Parathyroid adenoma (tissue), 2 donors: Measurements from ENCODE around the gene CSMD2.

Experiments used
- H2AFZ ChIP-seq: fragments of 300-600 bp; sonication (generic); one replicate; pipeline ENCODE4 v1.7.0; 2017; ENCODE audit warnings: antibody characterized with exemption, mild to moderate bottlenecking
- H3K27ac ChIP-seq: fragments of 300-600 bp; sonication (generic); one replicate; pipeline ENCODE4 v1.7.0; 2017
- H3K27me3 ChIP-seq: fragments of 300-600 bp; sonication (generic); one replicate; pipeline ENCODE4 v1.7.0; 2017; ENCODE audit warnings: low read length; ENCODE audit not compliant: control insufficient read depth, insufficient read depth
- H3K36me3 ChIP-seq: fragments of 300-600 bp; sonication (generic); one replicate; pipeline ENCODE4 v1.7.0; 2017; ENCODE audit warnings: low read length; ENCODE audit not compliant: control insufficient read depth, insufficient read depth
- H3K4me1 ChIP-seq: fragments of 300-600 bp; sonication (generic); one replicate; pipeline ENCODE4 v1.7.0; 2017; ENCODE audit warnings: control low read depth
- H3K4me2 ChIP-seq: fragments of 300-600 bp; sonication (generic); one replicate; pipeline ENCODE4 v1.7.0; 2017; ENCODE audit warnings: low read length
- H3K4me3 ChIP-seq: fragments of 300-600 bp; sonication (generic); one replicate; pipeline ENCODE4 v1.7.0; 2017; ENCODE audit warnings: low read depth, low read length
- H3K79me2 ChIP-seq: fragments of 300-600 bp; sonication (generic); one replicate; pipeline ENCODE4 v1.7.0; 2017; ENCODE audit warnings: control low read depth
- H3K9ac ChIP-seq: fragments of 300-600 bp; sonication (generic); one replicate; pipeline ENCODE4 v1.7.0; 2017; ENCODE audit warnings: mild to moderate bottlenecking
- H3K9me3 ChIP-seq: fragments of 300-600 bp; sonication (generic); one replicate; pipeline ENCODE4 v1.7.0; 2017; ENCODE audit warnings: low read length; ENCODE audit not compliant: control insufficient read depth
- CTCF ChIP-seq: fragments of 300-600 bp; sonication (generic); IDR thresholded peaks from one replicate; pipeline ENCODE4 v1.7.0; 2017; ENCODE audit warnings: antibody characterized with exemption, mild to moderate bottlenecking
- donor health status: primary hyperparathyroidism.

The CSMD2 gene

GRCh38 chr1:34055818-34056217 lies 109.2 kb downstream of the CSMD2 start:
- H3K4me2 ChIP-seq, result no peak overlapping the region
- no peak overlapping the region for H3K27ac ChIP-seq
- no peak for TF ChIP-seq CTCF
- H3K36me3 ChIP-seq, result no peaks in the 10 kb centered on the region
- H3K4me1 ChIP-seq, result no peaks in the 10 kb centered on the region
- no peak overlapping the region for H3K4me3 ChIP-seq
- no peaks in the 10 kb centered on the region for H3K27me3 ChIP-seq
- H3K79me2 ChIP-seq, result no peaks in the 10 kb centered on the region
- H3K9me3 ChIP-seq, result no peaks in the 10 kb centered on the region
- H3K9ac ChIP-seq, result no peak overlapping the region
- no peak overlapping the region for H2AFZ ChIP-seq

- no peak overlapping the region for H3K4me2 ChIP-seq
- no peak overlapping the region for H3K9ac ChIP-seq
- no peaks in the 10 kb centered on the region for H3K27me3 ChIP-seq
- no peaks in the 10 kb centered on the region for H3K4me1 ChIP-seq
- no peak overlapping the region for H2AFZ ChIP-seq
- no peak overlapping the region for H3K4me3 ChIP-seq
- no peak for TF ChIP-seq CTCF
- H3K36me3 ChIP-seq, result no peaks in the 10 kb centered on the region
- no peak overlapping the region for H3K27ac ChIP-seq
- no peaks in the 10 kb centered on the region for H3K79me2 ChIP-seq
- no peaks in the 10 kb centered on the region for H3K9me3 ChIP-seq
These were observed 110.1 kb downstream of the CSMD2 start for GRCh38 chr1:34054920-34055319.

GRCh38 chr1:34053660-34054059 lies 111.4 kb downstream of the CSMD2 start:
- H2AFZ ChIP-seq, result no peak overlapping the region
- no peak overlapping the region for H3K4me2 ChIP-seq
- H3K79me2 ChIP-seq, result no peaks in the 10 kb centered on the region
- H3K27me3 ChIP-seq, result no peaks in the 10 kb centered on the region
- H3K4me3 ChIP-seq, result no peak overlapping the region
- no peaks in the 10 kb centered on the region for H3K4me1 ChIP-seq
- no peaks in the 10 kb centered on the region for H3K9me3 ChIP-seq
- TF ChIP-seq CTCF, result no peak
- no peak overlapping the region for H3K9ac ChIP-seq
- no peaks in the 10 kb centered on the region for H3K36me3 ChIP-seq
- H3K27ac ChIP-seq, result no peak overlapping the region

GRCh38 chr1:34052565-34052964 lies 112.5 kb downstream of the CSMD2 start:
- Histone ChIP-seq H3K4me3 (no peak overlapping the region), H2AFZ (no peak overlapping the region), H3K27ac (no peak overlapping the region), H3K79me2 (no peaks in the 10 kb centered on the region), H3K27me3 (no peaks in the 10 kb centered on the region), H3K4me2 (no peak overlapping the region), H3K4me1 (no peaks in the 10 kb centered on the region), H3K36me3 (no peaks in the 10 kb centered on the region), H3K9me3 (no peaks in the 10 kb centered on the region), H3K9ac (no peak overlapping the region)
- TF ChIP-seq CTCF, result no peak

GRCh38 chr1:34050709-34051485 lies 114.1 kb downstream of the CSMD2 start:
- Histone ChIP-seq H3K27me3 (no peaks in the 10 kb centered on the region), H3K4me3 (no peak overlapping the region), H3K79me2 (no peaks in the 10 kb centered on the region), H3K27ac (no peak overlapping the region), H2AFZ (no peak overlapping the region), H3K9me3 (no peaks in the 10 kb centered on the region), H3K4me2 (no peak overlapping the region), H3K4me1 (no peaks in the 10 kb centered on the region), H3K36me3 (no peaks in the 10 kb centered on the region), H3K9ac (no peak overlapping the region)
- no peak for TF ChIP-seq CTCF
